Stimulated activated CD8-positive, alpha-beta memory T cell treated with anti-CD3 and anti-CD28 coated beads, Interleukin-2, amount 100 ng/mL, for 1 hour (primary cell): Measurements from ENCODE around the gene HIC1.

Experiments used
- DNase-seq, 2 donors: peaks; one replicate each; pipeline ENCODE4 v3.0.0-alpha.2; 2020; ENCODE audit warnings: low read depth in 2 of 2

Gene HIC1

GRCh38 chr17:2047590-2047989 lies 7.3 kb upstream of the HIC1 start:
- no peak for DNase-seq

GRCh38 chr17:2048805-2049204 lies 6.1 kb upstream of the HIC1 start:
- no peak for DNase-seq

- DNase-seq = peak; percentile 85 to 86
These were observed 5.3 kb upstream of the HIC1 start for GRCh38 chr17:2049333-2050299.

- peak in 1 of 2 donors; percentile 52 for DNase-seq
These were observed 4.4 kb upstream of the HIC1 start for GRCh38 chr17:2050300-2051060.

GRCh38 chr17:2051061-2051932 lies 3.6 kb upstream of the HIC1 start:
- DNase-seq = no peak

GRCh38 chr17:2051933-2052559 lies 2.9 kb upstream of the HIC1 start:
- DNase-seq = no peak

GRCh38 chr17:2053380-2054261 lies 1.3 kb upstream of the HIC1 start:
- DNase-seq = peak; percentile 48 to 62

GRCh38 chr17:2054262-2054511 lies 716 bp upstream of the HIC1 start:
- no peak for DNase-seq

- no peak for DNase-seq
These were observed 646 bp downstream of the HIC1 start for GRCh38 chr17:2055292-2056205.

GRCh38 chr17:2056206-2057174 lies 1.6 kb downstream of the HIC1 start:
- DNase-seq = no peak

- no peak for DNase-seq
These were observed 2.4 kb downstream of the HIC1 start for GRCh38 chr17:2057175-2057759.

- DNase-seq = no peak
These were observed 3.1 kb downstream of the HIC1 start for GRCh38 chr17:2057760-2058585.

- DNase-seq = peak in 1 of 2 donors; percentile 47
These were observed 4.0 kb downstream of the HIC1 start for GRCh38 chr17:2058586-2059546.

- DNase-seq = no peak
These were observed 4.9 kb downstream of the HIC1 start for GRCh38 chr17:2059547-2060384.

- DNase-seq = no peak
These were observed 5.4 kb downstream of the HIC1 start for GRCh38 chr17:2060385-2060658.
